HG02981 (cell line): ENCODE measurements around the gene DENND2A.
"Not testable (repeated sequence)": the region's sequence is repeated elsewhere in the genome, so short reads cannot be mapped to it uniquely, and the experiment has no call there.

Source experiments
- ATAC-seq: cut with Tn5 transposase; IDR thresholded peaks from one replicate; pipeline ENCODE4 v1.9.1; 2021; ENCODE audit warnings: mild to moderate bottlenecking, moderate library complexity; ENCODE audit not compliant: unreplicated experiment

DENND2A gene

DNA sequence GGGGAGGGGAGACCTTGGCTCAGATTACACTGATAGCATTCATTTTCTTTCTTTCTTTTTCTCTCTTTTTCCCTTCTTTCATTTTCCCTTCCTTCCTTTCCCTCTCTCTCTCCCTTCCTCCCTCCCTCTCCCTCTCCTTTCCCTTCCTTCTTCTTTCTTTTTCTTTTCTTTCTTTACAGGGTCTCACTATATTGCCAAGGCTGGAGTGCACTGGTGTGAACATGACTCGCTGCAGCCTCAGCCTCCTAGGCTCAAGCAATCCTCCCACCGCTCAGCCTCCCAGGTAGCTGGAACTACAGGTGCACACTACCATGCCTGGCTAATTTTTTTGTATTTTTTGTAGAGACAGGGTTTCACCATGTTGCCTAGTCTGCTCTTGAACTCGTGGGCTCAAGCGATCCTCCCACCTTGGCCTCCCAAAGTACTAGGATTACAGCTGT lies 88.4 kb downstream of the DENND2A start:
- ATAC-seq = no peak

DNA sequence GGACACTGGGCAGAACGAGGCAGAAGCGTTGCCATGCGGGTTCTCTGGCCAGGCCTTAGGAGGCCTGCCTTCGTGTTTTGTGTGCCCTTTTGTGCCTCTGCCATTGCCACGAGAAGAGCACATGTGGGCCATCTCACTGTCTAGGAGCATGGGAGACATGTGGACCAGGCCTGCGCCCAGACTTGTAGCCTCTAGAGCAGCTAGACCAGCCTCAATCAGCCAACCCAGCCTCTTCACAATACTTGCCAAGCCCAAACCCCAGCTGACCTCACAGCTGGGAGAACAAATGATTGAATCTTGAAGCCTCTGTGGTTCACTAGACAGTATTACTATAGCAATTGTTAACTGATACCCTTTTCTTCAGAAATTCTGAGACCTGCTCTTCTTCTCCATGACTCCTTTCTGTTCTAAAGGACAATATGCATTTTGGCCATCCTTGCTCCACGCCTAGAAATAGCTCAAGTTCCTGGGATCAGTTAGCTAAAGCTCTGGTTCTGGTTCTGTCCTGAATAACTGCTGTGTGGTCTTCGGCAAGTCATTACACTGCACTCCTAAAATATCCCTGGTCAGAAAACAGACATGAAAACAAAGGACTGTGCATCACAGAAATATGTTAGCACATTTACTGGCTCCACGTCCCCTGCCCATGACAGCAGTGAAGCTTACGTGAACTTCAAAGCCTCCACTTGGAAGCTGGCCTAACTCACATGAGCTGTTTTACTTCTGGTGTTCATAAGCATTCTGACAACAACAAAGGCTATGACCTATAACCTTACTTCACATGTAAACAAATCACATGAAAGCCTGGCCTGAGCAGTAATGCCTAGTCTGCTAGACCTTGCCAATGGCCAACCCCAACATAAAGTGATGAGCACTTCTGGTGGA lies 89.0 kb downstream of the DENND2A start:
- no peak for ATAC-seq

DNA sequence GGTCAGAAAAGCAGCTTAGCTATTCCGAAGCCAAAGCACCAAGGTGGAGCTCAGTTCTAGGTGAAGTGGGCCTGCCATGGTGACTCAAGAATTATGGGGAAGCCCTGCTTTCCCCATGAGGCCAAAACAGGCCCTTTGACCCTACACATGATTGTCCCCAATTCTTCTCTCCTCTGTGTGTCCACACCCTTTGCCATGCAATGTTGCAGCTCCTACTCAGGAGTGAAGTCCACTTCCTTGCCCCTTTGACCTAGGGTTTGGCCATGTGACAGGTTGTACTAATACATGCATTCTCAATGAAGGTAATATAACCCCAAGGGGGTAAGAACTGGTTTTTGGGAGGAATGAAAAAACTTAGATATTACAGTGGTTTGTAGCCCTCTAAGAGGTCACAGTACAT lies 93.7 kb downstream of the DENND2A start:
- ATAC-seq = no peak

DNA sequence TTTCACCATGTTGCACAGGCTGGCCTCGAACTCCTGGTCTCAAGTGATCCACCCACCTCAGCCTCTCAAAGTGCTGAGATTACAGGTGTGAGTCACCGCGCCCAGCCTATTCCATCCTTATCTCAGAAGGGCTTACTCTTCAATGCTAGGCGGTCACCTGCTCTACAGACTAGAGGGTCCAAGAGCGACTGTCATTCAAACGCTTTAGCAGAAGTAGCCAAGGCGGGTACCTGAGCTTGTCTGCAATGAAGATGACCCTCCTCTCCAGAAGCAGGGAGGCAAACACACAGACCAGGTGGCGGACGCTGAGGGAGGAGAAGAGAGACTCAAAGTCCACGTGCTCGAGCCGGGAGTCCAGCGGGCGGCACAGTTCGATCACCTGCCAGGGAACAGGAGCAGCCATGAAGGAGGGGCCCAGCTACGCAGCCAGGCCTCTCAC lies 96.2 kb downstream of the DENND2A start:
- no peak for ATAC-seq

DNA sequence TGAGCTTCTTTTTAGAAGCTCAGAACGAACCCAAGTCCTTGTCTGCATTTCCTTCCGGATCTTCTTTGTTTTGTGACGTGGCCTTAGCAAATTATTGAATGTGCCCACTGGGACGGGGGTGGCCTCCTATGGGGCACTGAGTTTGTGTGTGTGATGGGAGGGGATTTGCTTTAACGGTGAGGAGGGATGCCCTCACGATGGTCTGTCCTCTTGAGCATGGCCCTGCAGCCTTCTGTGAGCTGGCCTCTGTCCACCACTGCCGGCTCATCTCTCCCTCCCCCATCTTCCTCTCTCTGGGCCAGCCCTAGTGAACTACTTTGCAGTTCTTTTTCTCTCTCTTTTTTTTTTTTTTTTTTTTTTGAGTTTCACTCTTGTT lies 98.4 kb downstream of the DENND2A start:
- no peak for ATAC-seq

DNA sequence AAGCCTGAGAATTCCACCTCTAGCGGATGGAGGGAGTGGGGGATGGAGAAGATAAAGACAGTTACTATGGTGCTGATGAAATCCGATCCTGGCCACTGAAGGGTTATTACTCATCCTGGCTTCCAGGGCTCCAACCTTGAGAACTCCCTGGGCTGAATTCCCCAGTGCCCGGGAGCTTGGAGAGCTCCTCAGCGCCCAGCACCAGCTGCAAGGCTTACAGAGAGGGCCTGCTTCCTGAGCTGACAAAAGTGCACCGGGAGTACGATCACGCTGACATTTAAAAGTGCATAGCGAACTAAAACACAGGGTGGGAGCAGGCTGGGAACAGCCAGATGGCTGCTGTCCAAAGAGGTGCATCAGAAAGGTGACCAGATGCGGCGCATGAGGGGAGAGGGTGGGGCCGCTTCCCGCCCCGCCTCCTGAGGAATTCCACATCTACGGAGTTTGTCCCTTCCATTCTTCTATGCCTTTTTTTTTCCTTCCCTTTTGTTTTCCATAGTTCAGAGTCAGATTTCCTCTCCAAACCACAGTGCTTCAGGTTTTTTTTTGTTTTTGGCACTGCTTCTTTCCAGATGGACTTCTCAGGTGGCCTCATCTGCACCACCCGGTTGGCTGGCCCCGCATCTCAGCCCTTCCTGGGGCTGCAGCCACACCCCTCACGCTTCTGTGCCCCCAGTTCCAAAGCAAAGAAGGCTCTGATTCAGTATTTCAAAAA lies 98.9 kb downstream of the DENND2A start:
- ATAC-seq = no peak

DNA sequence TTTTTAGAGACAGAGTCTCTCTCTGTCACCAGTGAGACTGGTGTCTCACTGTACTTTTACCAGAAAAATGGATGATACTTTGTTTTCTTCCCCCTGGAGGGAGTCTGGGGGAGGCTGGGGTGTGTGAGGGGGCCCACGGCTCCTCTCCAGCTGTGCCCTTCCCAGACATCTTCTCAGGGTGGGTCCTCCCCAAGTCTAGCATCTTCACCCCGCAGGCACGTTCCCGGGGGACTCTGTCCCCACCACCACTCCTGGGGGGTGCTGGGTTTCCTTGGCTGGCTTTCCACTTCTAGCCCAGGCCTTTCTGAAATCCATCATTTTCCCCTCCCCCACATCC lies 99.5 kb downstream of the DENND2A start:
- no peak for ATAC-seq

DNA sequence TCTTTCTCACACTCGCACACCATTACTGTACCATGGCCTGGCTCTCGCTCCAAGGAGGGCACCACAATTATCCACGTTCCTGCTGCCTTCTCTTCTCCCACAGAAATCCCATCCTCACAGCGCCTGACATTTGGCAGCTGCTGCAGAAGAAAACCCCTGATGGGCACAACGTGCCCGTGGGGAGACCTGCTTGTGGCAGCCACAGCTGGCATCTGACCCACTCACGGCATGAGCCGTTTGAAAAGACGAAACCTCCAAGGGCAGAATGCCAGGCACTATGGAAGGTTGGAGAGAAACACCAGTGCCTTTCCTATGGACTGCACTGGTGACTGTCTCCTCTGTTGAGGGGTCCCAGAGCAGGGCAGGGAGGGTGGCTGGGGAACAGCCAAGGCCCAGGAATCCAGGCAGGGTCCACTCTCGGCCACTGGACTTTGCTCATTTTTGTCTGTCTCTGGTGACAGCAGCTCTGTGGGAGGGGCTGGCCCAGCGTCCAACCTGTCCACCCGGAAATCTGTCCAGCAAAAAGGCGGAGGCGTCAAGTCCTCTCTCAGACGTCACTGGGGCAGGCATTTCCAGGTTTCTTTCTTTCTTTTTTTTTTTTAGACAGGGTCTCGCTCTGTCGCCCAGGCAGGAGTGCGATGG lies 100.4 kb downstream of the DENND2A start:
- ATAC-seq = no peak

DNA sequence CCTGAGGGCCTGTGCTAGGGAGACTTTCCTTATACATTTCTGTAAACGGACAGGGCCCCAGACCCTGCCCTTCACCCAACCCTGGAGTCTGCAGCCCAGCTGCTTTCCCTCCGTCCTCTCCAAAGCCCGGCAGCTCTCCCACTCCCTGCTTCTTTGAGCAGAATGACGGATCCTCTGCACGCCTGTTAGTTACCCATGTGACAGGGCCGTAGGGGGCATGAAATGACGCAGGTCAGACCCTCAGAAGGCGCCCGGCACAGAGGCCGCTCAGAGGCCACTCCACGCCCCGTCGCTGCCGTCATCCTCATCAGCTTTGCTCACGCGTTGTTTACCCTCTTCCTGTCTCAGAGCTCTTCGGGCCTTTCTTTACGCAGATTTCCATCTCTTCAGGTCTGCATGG lies 101.2 kb downstream of the DENND2A start:
- no peak for ATAC-seq

DNA sequence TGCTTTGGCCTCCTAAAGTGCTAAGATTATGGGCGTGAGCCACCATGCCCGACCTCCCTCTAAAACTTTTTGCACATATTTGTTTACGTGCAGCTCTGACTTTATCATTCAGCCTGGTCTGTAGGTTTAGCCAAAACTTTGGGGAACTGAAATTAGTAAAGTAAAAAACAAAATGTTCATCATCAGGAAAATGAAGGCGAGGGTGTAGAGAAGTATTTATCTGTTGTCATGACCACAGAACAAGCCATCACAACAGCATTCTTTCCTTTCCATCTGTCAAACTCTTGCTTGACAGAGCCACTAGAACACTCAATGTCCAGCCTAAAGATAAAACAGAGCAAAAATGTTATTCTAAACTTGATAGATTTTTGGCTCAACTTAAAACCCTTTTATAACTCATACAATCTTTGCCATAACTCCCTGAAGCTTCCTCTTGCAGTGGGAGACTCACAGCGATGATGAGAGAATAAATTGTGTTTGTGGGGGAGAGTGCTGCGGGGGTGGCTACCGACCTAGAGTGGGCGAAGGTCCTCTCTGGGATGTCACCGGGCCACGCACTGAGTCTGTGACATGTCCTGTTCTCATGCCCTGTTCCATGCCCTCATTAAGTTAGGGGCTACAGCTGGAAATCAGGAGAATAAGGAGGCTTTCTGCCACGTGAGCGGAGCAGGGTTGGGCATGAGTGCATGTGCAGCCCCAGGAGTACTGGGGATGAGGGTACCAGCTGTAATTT lies 102.7 kb downstream of the DENND2A start:
- no peak for ATAC-seq

DNA sequence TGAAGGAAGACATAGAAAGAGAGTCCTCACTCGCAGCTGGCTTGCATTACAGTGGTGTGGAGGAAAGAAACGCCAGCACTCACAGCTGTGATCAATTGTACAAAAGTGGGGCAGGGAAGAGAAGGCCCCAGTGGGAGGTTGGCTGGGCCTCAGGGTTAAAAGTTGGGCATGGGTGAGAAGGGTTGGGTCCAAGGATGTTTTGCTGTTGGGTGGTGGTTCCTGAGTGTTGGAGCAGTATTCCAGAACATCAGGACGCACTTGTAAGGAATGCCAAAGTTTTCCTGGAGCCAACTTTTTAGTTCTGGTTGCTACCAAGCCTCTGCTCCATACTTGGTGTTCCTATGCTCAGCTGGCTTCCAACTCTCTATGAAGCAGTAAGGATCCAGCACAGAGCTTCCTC lies 105.9 kb downstream of the DENND2A start:
- no peak for ATAC-seq

DNA sequence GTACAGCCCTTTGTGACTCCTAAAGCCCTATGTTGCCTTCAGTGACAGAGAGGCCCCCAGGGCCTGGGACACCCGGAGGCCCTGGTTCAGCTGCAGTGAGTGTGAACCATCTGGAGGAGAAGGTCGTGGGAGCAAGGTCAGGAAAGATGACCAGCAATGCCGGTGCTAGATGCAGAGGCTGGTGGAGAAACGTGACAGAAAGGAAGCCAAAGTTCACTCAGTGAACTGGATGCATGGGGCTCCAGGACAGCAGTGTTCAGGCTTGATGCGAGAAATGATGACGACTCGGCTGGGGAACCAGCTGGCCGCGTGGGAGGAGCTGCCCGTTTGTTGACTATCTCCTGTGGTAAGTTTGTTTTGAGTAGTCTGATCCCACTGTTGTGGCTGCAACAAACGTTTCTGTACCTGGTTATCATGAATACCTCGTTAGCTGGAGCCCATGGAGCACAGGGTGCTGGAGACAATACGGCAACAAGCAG lies 107.2 kb downstream of the DENND2A start:
- ATAC-seq = no peak

DNA sequence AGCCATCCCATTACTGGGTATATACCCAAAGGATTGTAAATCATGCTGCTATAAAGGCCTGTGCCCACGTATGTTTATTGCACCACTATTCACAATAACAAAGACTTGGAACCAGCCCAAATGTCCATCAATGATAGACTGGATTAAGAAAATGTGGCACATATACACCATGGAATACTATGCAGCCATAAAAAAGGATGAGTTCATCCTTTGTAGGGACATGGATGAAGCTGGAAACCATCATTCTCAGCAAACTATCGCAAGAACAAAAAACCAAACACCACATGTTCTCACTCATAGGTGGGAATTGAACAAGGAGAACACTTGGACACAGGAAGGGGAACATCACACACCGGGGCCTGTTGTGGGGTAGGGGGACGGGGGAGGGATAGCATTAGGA lies 111.2 kb downstream of the DENND2A start:
- not testable (repeated sequence) for ATAC-seq

DNA sequence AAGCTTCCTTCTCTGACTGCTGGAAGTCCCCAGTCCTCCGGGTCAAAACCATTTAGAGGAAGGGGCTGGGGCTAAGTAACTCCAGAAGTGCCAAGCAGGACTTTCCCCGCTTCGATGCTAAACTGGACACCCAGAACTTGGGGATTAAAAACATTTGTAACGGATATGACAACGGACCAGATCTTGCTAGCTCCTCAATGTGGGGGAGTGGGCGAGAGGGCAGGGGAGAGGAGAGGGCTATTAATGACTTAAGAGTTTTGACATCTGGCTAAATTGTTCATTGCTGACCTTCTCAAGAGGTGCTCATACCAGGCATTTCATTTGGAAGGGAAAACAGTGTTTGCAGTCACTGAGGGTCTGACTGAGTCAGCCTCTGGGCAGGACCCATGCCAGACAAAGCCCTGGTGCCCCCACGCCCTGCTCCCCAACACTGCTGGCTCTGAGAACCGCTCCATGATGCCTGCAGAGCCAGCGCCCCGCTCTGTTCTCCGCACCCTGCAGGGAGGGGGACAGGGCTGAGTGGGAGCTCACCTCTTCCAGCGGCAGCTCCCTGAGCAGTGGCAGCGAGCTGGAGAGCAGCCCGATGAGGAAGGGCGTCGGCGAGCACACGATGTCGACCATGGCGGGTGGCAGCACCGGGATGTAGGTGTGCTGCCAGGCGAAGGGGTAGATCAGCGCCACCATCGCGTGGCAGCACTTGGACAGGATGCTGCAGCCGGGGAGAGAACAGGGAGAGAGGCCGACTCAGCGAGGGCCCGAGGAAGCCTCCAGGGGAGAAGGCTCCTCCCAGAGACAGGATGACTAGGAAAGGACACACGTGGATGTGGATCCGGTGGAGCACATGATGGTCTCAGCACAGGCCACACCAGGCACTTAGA lies 113.6 kb downstream of the DENND2A start:
- ATAC-seq = no peak

DNA sequence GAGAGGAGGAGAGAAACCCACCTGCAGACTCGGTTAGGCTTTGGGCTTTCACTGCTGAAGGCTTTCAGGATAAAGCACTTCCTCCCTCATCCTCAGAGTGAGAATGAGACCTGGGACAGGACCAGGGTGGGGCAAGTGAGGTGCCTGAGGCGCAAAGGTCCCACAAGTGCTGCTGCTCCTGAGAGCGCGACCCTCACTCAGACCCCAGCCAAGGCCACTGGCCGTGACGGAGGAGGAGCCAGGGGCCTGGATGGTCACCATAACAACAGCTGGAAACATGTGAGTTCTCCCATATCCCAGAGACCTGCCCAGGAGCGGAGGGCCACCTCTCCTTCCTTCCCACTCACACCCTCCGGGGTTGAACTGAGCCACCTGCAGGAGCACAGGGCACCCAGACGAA lies 114.4 kb downstream of the DENND2A start:
- peak; percentile 9 for ATAC-seq

DNA sequence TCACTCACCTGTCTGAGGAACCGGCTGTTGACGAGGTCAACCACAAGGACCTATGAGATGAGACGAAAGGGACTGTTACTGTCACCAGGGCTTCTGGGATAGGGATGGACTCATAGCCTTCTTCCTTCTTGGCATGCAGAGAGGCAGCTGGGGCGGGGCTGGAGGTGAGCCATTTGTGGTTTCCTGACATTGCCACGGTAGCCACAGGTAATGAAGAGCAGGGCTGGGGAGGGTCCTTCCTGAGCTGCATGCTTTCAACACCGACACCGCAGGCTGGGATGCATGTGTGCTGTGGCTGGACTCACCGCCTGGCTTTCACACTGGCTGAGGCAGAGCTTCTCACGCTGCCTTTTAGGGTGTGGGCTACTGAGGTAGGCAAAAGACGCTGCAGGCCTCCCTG lies 114.9 kb downstream of the DENND2A start:
- ATAC-seq = peak; percentile 57

DNA sequence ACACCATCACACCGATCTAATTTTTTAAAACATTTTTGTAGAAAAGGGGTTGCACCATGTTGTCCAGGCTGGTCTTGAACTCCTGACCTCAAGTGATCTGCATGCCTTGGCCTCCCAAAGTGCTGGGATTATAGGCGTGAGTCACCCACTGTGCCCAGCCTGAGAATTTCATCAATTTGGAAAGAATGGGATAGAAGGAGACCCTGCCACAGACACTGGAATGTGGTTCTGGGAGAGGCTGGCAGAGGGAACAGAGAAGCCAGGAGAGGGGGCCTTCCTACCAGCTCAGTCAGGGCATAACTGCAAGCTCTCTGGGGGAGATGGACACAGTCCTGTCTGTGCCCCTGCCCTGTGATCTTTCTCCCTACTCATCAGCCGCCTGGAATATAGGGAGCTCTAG lies 119.2 kb downstream of the DENND2A start:
- no peak for ATAC-seq

DNA sequence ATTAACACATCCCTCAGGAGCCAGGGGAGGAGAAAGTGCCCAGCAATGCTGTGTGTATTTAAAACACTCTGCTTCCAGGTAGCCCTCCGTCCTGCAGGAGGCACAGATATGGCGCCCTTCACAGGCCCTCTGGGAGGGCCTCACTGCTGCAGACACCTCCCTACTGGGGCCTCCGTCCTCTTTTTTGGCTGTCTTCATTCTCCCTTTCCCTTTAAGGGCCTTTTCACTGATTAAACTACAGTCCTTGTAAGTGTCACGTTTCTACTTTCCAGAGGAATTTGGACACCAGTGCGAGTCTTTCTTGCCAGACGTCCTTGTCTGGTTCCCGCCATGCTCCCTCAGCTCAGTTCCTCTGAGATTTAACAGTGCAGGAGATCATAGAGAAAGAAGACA lies 121.6 kb downstream of the DENND2A start:
- no peak for ATAC-seq

DNA sequence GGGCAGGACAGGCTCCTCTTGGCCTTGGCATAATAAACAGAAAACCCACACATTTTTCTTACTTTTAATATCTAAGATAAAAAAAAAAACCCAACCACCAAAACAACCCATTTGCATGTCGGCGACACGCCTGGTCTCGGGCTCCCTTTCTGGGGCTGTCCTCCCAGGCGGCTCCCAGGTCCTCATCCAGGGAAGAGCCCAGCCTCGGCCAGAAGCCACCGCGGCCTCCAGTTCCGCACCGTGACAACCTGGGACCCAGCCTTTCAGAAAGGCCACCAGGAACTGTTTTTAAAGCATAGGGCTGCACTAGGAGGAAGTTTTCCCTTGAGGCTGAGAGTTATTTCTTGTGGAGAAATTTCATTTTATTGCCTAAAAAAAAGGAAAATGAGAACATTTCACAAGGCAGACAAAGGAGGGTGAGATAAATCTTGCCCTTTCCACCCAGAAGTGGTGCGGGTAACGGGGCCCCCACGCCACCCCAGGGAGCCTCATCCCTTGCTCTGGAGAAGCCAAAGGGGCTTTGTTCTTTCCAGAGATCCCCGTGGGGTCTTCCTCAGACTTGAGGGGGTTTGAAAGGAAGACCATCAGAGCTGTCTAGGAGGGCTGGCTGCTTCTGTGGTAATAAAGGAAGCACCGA lies 122.1 kb downstream of the DENND2A start:
- ATAC-seq = no peak
